Mesodermal cell (in vitro differentiated cells): ENCODE results near the gene ILDR1.
A peak's percentile ranks its signal among the peaks of the same experiment; 100 is the strongest.

Experiments
- H3K27ac ChIP-seq: 2 replicates; pipeline ENCODE4 v1.7.0; 2013; ENCODE audit warnings: mild to moderate bottlenecking, low read depth, low read length, moderate library complexity; ENCODE audit not compliant: severe bottlenecking
- H3K36me3 ChIP-seq: 2 replicates; pipeline ENCODE4 v1.7.1; 2013; ENCODE audit warnings: mild to moderate bottlenecking, low read length, moderate library complexity; ENCODE audit not compliant: control insufficient read depth, insufficient read depth
- H3K4me1 ChIP-seq: one replicate; pipeline ENCODE4 v1.7.1; 2013; ENCODE audit warnings: mild to moderate bottlenecking, low read length; ENCODE audit not compliant: insufficient read depth, control insufficient read depth, poor library complexity, severe bottlenecking
- H3K4me3 ChIP-seq: 2 replicates; pipeline ENCODE4 v1.7.0; 2013; ENCODE audit warnings: low read length, control low read depth, mild to moderate bottlenecking; ENCODE audit not compliant: insufficient read depth, poor library complexity, severe bottlenecking; ENCODE audit errors: extremely low read depth
- H3K9me3 ChIP-seq: 2 replicates; pipeline ENCODE4 v1.7.1; 2013; ENCODE audit warnings: mild to moderate bottlenecking, low read length, moderate library complexity; ENCODE audit not compliant: control insufficient read depth
- WGBS, 2 experiments: methylation state at CpG; one replicate each; pipeline ENCODE4 v1.1.5; 2013; ENCODE audit warnings: missing lambda C conversion rate in 2 of 2; ENCODE audit not compliant: insufficient coverage in 2 of 2; 5-methylcytosine and 5-hydroxymethylcytosine counted together

Gene ILDR1

GRCh38 chr3:122003112-122003511 lies 18.9 kb downstream of the ILDR1 start:
- Histone ChIP-seq H3K9me3 (no peaks in the 10 kb centered on the region), H3K36me3 (no peaks in the 10 kb centered on the region), H3K4me1 (peaks cover 33% of the 10 kb centered on the region), H3K27ac (no peak overlapping the region), H3K4me3 (no peak overlapping the region)
- WGBS, 2 experiments = 86 to 100% methylated on average over 2 of the region's 6 CpGs

GRCh38 chr3:122002611-122003010 lies 19.4 kb downstream of the ILDR1 start:
- Histone ChIP-seq H3K36me3 (no peaks in the 10 kb centered on the region), H3K4me3 (no peak overlapping the region), H3K4me1 (peaks cover 36% of the 10 kb centered on the region), H3K9me3 (no peaks in the 10 kb centered on the region), H3K27ac (no peak overlapping the region)
- 97% methylated on average over 4 to 6 of the region's 7 CpGs for WGBS, 2 experiments

DNA sequence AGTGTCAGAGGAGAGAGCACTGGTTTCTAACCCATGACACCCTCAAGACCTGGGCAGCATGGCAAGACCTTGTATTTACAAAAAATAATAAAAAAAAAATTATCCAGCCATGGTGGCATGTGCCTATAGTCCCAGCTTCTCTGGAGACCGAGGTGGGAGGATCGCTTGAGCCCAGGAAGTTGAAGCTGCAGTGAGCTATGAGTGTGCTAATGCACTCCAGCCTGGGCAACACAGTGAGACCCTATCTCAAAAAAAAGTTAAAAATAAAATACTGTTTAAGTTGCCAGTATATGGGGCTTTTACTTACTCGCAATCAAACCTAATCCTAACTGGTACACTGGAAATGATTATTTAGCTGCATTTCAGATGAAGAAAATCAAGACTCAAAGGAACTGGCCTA lies 20.2 kb downstream of the ILDR1 start:
- Histone ChIP-seq H3K27ac (no peak overlapping the region), H3K4me1 (peaks cover 36% of the 10 kb centered on the region), H3K36me3 (no peaks in the 10 kb centered on the region), H3K4me3 (no peak overlapping the region), H3K9me3 (no peaks in the 10 kb centered on the region)
- 93 to 100% methylated on average over 1 to 2 of the region's 3 CpGs for WGBS, 2 experiments

DNA sequence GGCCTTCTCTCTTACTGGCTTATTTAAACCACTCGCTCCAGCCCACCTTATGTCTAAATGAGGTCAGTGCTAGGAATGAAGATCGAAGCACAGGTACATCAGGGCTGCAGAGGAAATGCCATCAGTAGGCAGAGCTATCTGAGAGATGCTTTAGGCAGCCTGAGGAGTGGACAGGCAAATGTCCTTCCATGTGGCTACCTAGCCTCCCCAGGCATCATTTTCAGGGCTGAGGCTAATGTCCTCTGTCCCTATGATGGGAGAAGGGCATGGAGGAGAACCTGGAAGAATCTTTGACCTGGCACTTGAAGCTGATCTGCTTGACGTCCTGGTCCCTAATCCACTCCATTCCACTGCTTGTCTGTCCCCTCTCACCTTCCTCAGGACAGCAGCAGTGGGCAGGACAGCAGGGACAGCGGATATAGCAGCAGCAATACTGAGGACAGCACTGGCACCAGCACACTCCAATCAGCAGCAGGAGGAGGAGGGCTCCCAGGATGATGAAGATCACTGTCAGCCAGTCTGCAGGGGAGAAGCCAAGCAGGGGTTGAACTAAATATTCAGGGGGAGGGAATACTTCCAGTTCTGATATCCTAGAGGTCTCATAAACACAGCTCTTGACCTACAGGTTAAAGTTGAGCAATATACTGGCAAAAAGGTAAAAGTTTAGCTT lies 21.0 kb downstream of the ILDR1 start:
- Histone ChIP-seq H3K4me1 (peaks cover 33% of the 10 kb centered on the region), H3K4me3 (no peak overlapping the region), H3K27ac (no peak overlapping the region), H3K9me3 (no peaks in the 10 kb centered on the region), H3K36me3 (no peaks in the 10 kb centered on the region)
- 73 to 80% methylated on average over 1 to 3 of the region's 4 CpGs for WGBS, 2 experiments

DNA sequence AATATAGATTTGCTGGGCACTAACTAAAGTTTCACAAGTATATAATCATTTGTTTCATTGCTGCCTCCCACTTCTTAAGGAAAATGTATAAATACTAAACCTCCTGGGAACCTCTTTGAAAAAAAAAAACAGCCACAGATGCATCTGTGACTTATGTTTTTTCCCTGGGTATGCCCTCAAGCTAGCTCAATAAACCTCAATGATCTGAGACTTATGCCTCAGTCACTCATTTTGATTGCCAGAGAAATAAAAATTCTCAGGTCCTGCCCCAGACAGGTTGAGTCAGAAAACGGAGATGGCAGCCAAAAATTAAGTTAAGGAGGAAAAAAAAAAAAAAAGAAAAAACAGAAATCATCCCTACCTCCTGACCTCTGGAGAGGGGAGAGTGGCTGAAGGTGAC lies 22.1 kb downstream of the ILDR1 start:
- no peak overlapping the region for H3K27ac ChIP-seq
- no peaks in the 10 kb centered on the region for H3K36me3 ChIP-seq
- peaks cover 26% of the 10 kb centered on the region for H3K4me1 ChIP-seq
- H3K9me3 ChIP-seq = no peaks in the 10 kb centered on the region
- no peak overlapping the region for H3K4me3 ChIP-seq
- WGBS, 2 experiments = no CpG with 5 or more reads among the region's 1 CpG

DNA sequence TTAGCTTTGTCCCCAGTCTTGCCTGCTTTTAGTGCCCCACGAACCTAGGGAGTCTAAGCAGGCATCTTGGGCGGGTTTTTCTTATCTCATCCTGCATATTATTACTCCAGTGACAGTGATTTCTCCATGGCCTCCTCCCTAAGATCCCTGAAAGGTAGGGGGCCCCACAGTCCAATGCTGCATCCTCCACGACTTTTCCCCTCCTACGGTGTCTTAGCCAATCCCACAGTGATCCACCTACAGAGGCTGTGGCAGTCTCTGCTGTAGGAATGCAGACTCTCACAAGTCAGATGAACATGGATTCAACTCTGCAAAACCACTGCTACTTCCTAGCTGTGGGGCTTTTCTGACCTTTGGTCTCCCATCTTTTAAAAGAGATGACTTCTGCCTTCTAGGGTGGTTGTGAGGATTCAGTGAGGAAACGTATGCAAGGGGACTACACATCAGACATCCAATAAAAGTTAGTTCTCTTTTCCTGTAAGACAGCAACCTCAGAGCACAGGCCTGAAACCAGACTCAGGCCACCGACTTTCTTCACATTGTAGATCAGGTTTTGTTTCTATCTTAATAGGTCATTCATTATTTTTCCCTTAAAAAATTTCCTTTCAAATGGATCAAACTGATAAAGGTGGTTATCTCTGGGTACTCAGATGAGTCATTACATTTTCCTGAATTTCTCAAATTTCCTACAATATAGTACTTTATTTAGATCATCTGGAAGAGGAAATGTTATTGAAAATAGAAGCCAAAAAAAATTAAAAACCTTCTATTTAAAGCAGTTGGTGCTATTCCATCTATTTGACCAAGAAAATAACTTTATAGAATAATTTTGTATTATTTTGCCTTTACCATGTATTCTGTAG lies 23.2 kb downstream of the ILDR1 start:
- no peaks in the 10 kb centered on the region for H3K36me3 ChIP-seq
- H3K4me3 ChIP-seq = no peak overlapping the region
- H3K27ac ChIP-seq = peak overlapping the region; percentile 47
- WGBS, 2 experiments = 80 to 100% methylated on average over 2 to 4 of the region's 6 CpGs
- H3K9me3 ChIP-seq = no peaks in the 10 kb centered on the region
- peaks cover 16% of the 10 kb centered on the region for H3K4me1 ChIP-seq

GRCh38 chr3:121998030-121998580 lies 23.9 kb downstream of the ILDR1 start:
- Histone ChIP-seq H3K9me3 (no peaks in the 10 kb centered on the region), H3K4me3 (no peak overlapping the region), H3K36me3 (no peaks in the 10 kb centered on the region), H3K4me1 (peaks cover 9% of the 10 kb centered on the region), H3K27ac (peak overlapping the region; percentile 47)
- WGBS, 2 experiments = 88 to 100% methylated on average over 2 of the region's 4 CpGs

- WGBS, 2 experiments = 94 to 100% methylated on average over 2 of the region's 2 CpGs
- Histone ChIP-seq H3K36me3 (no peaks in the 10 kb centered on the region), H3K4me3 (no peak overlapping the region), H3K9me3 (no peaks in the 10 kb centered on the region), H3K4me1 (peaks cover 7% of the 10 kb centered on the region), H3K27ac (no peak overlapping the region)
These were observed 24.7 kb downstream of the ILDR1 start for GRCh38 chr3:121997372-121997771.

DNA sequence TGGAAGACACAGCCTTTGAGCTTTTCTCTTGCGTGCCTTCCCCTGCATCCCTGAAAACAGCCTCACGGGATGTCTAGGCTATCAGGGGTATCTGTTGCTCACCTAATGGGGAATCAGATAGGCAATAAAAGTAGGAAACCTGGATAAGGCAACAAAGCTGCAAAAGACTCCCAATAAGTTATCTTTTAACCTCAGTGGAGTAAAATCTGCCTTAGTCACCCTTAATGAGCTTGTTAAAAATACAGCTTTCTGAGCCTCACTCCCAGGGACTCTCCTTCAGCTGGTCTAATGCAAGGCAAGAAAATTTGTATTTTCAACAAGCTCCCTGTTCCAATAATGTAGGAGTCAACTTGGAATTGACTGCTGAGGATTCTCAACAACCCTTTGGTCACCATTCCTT lies 25.6 kb downstream of the ILDR1 start:
- Histone ChIP-seq H3K4me3 (no peak overlapping the region), H3K27ac (no peak overlapping the region), H3K4me1 (peaks cover 9% of the 10 kb centered on the region), H3K36me3 (no peaks in the 10 kb centered on the region), H3K9me3 (no peaks in the 10 kb centered on the region)
- WGBS, 2 experiments = 71 to 85% methylated on average over 2 of the region's 2 CpGs

- H3K27ac ChIP-seq = peak overlapping the region; percentile 62
- no peak overlapping the region for H3K4me3 ChIP-seq
- 65 to 72% methylated on average over 10 to 14 of the region's 14 CpGs for WGBS, 2 experiments
- H3K4me1 ChIP-seq = peaks cover 10% of the 10 kb centered on the region
- no peaks in the 10 kb centered on the region for H3K9me3 ChIP-seq
- no peaks in the 10 kb centered on the region for H3K36me3 ChIP-seq
These were observed 26.6 kb downstream of the ILDR1 start for GRCh38 chr3:121995161-121996137.
